Activated CD8-positive, alpha-beta memory T cell treated with anti-CD3 and anti-CD28 coated beads, Interleukin-2, amount 50 U/mL, for 24 hours (primary cell): ENCODE measurements around the gene CORO6.
"Not testable (repeated sequence)": the region's sequence is repeated elsewhere in the genome, so short reads cannot be mapped to it uniquely, and the experiment has no call there.

Experiments used
- DNase-seq: peaks from one replicate; pipeline ENCODE4 v3.0.0-alpha.2; 2020; ENCODE audit errors: extremely low read depth

Gene CORO6

GRCh38 chr17:29622337-29623282 lies at the start of gene CORO6:
Gene CORO6 (minus strand): TSS chr17:29622912. CDS start chr17:29621421, 1,491 bp downstream.
- DNase-seq = no peak

DNA sequence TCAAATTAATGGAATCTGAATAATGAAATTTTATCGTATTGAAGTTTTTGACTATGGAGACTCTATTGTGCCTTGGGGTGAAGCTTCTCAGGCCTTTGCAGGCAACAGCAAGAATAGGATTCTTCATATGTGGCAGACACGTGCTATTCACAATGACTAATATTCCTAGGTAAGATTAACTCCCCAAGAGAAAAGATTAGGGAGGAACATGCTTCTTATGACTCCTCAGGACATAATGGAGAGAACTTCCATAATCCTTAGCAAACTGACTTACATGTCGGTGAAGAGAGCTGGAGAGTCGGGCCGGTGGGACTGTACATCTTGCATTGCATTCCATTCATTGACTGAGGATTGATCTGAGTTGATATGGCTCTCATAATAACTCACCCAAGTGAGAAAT lies 48.9 kb upstream of the CORO6 start:
- DNase-seq = no peak

DNA sequence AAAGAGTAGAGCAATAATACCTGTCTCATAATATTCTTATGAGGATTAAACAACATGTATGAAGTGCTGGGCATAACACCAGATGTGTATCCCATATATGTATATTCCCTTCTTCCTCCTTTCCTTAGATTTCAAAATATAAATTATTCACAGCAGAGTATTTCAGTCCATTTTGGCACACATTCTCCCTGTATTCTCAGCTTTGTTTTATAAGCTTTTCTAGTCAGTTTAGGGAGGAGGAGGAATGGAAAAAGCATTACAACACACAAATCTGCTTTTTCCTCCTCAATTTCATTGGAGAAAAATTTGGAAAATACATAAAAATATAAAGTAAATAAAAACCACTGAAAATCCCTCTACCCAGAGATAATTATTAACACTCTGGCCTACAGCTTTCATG lies 46.6 kb upstream of the CORO6 start:
- DNase-seq = no peak

- no peak for DNase-seq
Measured at GRCh38 chr17:29667969-29668368, 45.3 kb upstream of the CORO6 start.

DNA sequence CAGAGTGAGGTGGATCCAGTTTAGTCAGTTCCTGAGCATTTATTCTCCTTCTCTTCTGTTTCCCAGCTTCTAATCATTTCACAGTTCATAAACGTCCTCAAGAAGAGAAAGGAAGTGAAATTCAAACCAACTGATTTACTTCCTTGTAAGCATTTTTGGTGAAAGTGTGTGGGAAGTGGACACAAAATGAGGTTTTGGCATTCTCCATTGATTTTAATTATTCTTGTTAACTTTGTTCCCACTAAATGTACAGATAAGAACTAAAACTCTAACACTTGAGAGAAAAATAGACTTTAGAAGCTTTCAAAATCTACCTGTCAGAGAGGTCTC lies 42.7 kb upstream of the CORO6 start:
- no peak for DNase-seq

DNA sequence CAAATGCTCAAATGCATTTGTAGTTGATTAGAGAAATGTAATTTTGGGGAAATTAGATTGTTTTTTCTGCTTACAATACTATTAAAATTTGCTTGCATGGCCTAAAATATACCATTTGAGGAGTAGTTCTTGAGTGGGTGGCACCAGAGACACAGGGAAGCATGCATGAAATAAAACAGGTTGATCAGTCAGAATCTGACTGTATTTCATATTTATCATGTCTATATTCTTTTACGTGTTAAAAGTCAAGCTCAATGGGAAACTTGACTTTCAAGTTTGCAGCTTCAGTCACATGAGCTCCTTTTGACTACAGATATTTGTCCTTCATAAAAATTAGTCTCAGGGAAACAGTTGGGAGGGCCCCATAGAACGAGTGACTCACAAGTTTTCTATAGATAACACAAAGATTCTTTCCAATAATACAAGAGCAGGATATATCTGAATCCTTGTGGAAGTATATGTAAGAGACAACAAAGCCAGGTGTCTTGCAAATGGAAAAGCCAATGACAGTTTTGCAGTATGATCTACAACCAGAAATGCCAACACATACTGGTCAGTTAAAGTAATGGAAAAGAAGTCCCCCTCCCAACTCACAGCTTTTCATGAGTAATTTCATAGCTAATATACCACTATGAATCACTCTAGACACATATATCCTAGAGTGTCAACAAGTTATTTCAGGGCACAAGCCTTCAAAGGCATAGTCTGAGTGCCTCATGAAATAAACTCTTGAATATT lies 42.2 kb upstream of the CORO6 start:
- no peak for DNase-seq

- DNase-seq = no peak
Measured at GRCh38 chr17:29663155-29663554, 40.4 kb upstream of the CORO6 start.

DNA sequence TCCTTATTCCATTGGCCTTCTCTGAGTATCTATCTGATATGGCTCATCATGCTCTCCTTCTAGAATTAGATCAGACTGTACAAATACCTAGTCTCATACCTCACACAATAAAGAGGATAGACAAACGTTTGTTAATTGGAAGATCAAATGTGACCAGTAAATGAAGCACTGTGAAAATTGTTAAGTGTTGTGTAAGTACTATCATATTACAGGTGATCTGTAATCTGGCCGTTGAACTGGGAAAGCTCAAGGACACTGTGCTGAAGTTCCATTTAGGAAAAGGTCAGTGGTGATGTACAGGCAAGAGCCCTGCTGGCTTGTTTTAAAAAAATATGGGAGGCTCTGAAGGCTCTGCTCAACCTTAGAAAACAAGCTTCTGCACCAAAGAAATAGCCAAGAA lies 38.5 kb upstream of the CORO6 start:
- DNase-seq = no peak

GRCh38 chr17:29659155-29659554 lies 36.4 kb upstream of the CORO6 start:
- DNase-seq = no peak

DNA sequence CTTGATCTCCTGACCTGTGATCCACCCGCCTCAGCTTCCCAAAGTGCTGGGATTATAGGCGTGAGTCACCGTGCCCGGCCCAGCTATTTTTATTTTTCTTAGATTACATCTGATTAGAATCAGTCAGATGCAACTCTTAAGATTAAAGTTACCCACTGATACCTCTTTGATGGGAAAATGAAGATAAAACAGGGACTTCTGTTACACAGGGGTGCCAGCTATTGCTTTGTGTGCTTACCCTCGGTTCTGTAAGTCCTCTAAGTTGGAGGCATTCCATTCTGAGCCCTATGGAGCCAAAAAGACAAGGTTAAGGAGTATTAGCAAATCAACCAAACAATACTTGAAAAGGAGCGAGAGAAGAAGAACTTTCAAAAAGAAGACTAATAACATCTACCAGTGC lies 32.6 kb upstream of the CORO6 start:
- DNase-seq = no peak

DNA sequence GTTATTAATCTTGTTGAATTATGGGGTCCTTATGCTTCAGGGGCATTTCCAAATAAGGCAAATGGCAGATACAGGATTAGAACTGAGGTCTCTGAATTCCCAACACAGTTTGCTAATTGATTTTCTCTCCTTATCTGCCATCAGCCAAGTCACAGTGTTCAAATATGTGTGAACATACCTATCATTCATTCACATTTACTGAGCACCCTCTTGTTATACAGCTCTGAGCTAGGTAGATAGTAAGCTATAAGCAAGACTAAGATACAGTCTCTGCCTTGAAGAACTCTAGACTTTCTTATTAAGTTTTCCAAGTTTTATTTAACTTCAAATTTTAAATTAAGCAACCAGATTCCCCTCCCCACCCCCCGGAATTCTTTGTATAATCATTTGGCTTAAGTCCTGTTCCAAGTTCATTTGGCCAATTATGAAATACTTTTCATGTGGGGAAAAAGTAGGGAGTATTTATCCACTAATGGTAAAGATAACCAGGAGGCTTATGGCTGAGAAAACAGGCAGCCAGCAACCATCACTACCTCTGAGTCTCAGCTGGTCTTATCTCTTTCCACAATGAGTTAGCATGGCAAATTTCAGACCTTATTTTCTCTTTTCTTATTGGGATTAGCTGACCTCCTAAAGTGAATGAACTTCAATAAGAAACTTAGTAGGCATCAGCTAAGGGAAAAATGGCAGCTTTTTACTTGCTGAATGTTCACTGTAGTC lies 31.4 kb upstream of the CORO6 start:
- no peak for DNase-seq

DNA sequence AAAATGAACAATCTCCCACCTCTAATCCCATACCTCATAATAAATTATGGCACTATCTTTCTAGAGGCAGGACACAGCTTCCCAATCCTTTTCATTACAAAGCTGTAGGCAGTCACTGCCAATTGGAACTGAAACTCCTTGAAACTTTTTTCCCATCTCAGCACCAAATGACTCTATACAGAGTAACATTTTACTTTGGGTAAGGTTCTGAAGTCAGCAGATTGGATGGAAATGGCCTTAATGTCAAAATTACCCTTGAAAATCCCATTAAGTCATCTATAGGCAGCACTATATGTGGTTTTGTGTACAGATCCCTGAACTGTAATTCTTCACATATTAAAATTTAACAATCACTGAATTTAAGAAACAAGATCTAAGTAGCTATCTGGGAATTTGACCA lies 30.3 kb upstream of the CORO6 start:
- no peak for DNase-seq

DNA sequence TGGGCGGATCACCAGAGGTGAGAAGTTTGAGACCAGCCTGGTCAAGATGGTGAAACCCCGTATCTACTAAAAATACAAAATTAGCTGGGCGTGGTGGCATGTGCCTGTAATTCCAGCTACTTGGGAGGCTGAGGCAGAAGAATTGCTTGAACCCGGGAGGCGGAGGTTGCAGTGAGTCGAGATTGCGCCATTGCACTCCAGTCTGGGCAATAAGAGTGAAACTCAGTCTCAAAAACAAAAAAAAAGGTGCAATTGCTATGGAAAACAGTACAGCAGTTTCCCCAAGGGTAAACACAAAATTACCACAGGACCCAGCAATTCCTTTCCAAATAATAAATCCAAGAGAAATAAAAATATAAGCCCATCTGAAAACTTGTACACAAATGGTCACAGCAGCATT lies 29.2 kb upstream of the CORO6 start:
- DNase-seq = not testable (repeated sequence)

DNA sequence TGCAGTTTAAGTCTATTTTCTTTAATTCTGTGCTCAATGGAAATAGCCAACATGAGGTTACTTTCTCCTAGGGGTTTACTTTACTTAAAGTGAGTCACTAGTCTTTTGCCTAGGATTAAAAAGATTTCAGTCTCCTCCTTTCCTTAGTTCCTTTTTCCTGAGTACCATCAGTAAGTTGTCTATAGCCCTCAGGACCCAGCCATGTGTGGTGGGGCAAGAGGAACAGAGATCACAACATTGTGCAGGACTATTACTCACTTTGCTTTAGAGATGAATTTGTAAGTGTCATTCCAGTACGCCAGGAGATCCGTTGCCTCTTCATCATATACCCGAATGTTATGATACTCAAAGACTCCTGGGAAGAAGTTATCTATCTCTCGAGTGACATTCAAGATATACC lies 27.7 kb upstream of the CORO6 start:
- no peak for DNase-seq

GRCh38 chr17:29649359-29649758 lies 26.6 kb upstream of the CORO6 start:
- no peak for DNase-seq

- no peak for DNase-seq
Measured at GRCh38 chr17:29648005-29648404, 25.3 kb upstream of the CORO6 start.

DNA sequence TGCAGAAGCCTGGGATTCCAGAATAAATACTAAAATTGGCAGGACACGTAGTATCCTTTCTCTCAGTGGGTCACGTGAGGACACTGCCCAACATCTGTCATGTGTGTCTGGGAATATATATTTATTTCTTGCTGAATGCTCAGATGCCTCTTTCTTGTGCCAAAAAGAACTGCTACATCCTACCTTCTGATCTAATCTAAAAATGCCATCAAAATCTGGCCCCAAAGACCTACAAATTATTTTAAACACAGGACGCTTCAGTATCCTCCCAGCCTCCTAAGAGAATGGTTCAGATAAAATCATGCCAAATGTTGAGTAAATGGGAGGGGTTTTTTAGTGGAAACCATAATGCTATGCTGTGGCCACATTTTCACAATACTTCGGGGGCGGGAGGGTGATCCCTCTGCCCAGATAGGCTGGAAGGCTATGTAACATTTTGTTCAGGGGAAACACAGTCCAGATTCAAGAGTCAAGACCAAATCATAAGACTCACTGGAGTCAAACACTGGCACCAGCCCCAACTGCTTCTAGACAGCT lies 22.9 kb upstream of the CORO6 start:
- DNase-seq = no peak

GRCh38 chr17:29643817-29644160 lies 21.1 kb upstream of the CORO6 start:
- no peak for DNase-seq

DNA sequence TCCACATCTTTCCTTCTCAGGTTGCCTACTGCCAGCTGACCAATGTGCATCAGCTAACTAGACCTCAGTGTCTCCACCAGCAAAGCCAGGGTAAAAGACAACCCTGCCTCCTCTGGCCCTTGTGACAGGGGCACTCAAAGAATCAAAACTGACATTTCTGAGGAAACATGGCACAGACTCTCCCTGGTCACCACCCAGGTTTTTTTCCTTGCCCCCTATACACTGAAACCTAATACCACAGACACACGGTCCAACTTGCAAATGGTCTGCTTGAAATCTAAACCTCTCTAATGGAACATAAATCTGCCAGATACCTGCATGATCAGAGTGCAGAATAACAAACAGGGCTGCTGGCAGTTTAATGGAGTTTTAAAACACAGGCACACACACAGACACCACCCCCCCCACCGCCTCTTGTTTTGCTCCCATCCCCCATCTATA lies 19.5 kb upstream of the CORO6 start:
- no peak for DNase-seq

GRCh38 chr17:29640981-29641642 lies 18.4 kb upstream of the CORO6 start:
- no peak for DNase-seq

DNA sequence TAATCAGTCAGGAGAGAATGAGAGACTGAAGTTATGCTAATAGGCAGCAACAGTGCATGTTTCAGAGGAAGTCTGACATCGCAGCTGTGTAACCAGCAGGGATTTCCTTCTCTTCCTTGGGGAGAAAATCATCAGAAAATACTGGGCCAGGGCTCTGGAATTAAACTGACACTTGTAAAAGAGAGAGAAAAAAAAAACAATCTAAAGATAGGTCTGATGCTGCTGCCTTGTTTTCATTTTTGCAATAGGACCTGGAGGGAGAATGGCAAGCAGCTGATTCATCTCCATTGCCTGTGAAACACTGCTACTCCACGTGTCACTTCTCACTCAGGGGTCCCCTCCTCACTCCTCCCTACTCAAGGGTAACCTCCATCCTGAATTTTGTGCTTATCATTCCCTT lies 17.7 kb upstream of the CORO6 start:
- DNase-seq = no peak

DNA sequence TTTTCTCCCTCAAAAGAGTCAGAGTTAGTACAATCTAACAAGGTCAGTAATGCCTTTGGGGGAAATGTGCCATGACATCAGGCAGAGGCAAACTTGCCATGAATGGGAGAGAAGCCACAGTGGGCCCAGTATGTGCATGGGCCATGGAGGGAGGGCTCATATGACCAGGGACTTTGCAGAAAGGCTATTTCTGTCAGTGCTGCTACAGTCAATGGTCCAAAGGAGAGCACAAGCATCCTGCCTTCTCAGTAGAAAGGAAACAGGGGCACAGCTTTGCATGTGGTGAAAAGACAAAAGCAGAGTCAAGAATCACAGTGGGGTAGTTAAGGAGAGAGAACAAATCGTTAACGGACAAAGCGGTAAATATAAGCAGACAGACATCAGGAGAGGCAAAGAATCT lies 11.2 kb upstream of the CORO6 start:
- no peak for DNase-seq
